ENCODE measurements around the gene CEP152. TPM values are rescaled to one million over a fixed set of nuclear protein-coding genes. Genes with fewer than 3 reads are reported as not detected.

CEP152 gene
- total and polyA plus RNA-seq, 2 experiments from 2014 or later, result 14.6 to 30.5 TPM

DNA sequence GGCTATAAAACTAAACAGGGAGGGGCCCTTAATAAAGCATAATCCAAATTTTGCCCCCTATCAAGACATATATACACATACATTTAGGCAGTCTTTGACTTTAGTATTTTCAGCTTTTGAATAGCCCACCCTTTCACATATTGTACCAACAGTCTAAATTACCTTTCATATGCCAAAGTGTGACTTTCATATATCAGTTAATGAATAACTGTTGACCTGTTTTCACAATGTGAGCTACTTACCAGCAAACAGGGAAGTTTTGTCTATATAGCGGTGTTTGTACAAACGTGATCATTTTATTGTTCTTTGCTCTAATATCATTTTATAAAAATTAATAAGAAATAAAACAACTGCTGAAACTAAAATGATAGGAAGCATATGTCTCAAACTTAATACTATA is 28.0 kb downstream of the CEP152 start:
- Histone ChIP-seq H2AFZ (no peak overlapping the region), H3K79me2 (replicated peaks; ENCODE audit: insufficient read depth) (no peaks in the 10 kb centered on the region), H3K4me3 (no peak overlapping the region), H3K4me1 (ENCODE audit: insufficient read depth) (no peaks in the 10 kb centered on the region), H3K9me2 (ENCODE audit: insufficient read depth) (no peaks in the 10 kb centered on the region), H3K27me3 (ENCODE audit: insufficient read depth) (no peaks in the 10 kb centered on the region), H3F3A (replicated peaks; ENCODE audit: low read depth) (no peaks in the 10 kb centered on the region), H4K20me1 (replicated peaks; ENCODE audit: insufficient read depth) (0 out of 2 replicates have a peak, but pooled peaks cover 4% of the 10 kb centered on the region), H3K36me3 (ENCODE audit: insufficient read depth) (peaks cover 21% of the 10 kb centered on the region), H3K4me2 (no peak overlapping the region), H3K27ac (ENCODE audit: low read depth) (no peak overlapping the region)
- no peaks in the 10 kb centered on the region for H3K27me3 Mint-ChIP-seq (ENCODE audit: insufficient read depth, low read depth, poor library complexity)
- no peaks in the 10 kb centered on the region for H3K9me3 Mint-ChIP-seq
- H3K36me3 Mint-ChIP-seq (ENCODE audit: low read depth), result peaks cover 17% of the 10 kb centered on the region
- no peak overlapping the region for H3K4me3 Mint-ChIP-seq
- no peak for TF ChIP-seq ZNF114 (CRISPR knock-in tag; IDR thresholded peaks at IDR 0.05)
- TF ChIP-seq ZNF331 (CRISPR knock-in tag; IDR thresholded peaks at IDR 0.05; ENCODE audit: low read depth), result no peak
- TF ChIP-seq, protein P1, sequence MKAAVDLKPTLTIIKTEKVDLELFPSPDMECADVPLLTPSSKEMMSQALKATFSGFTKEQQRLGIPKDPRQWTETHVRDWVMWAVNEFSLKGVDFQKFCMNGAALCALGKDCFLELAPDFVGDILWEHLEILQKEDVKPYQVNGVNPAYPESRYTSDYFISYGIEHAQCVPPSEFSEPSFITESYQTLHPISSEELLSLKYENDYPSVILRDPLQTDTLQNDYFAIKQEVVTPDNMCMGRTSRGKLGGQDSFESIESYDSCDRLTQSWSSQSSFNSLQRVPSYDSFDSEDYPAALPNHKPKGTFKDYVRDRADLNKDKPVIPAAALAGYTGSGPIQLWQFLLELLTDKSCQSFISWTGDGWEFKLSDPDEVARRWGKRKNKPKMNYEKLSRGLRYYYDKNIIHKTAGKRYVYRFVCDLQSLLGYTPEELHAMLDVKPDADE (IDR thresholded peaks at IDR 0.05), result no peak
- TF ChIP-seq CREB1 (CRISPR knock-in tag; IDR thresholded peaks at IDR 0.05; ENCODE audit: low read depth), result no peak
- no peak for TF ChIP-seq JUNB (IDR thresholded peaks at IDR 0.05; ENCODE audit: unreplicated experiment)
- no peak for TF ChIP-seq NANOG (IDR thresholded peaks at IDR 0.05; ENCODE audit: borderline replicate concordance)
- TF ChIP-seq, protein P2, sequence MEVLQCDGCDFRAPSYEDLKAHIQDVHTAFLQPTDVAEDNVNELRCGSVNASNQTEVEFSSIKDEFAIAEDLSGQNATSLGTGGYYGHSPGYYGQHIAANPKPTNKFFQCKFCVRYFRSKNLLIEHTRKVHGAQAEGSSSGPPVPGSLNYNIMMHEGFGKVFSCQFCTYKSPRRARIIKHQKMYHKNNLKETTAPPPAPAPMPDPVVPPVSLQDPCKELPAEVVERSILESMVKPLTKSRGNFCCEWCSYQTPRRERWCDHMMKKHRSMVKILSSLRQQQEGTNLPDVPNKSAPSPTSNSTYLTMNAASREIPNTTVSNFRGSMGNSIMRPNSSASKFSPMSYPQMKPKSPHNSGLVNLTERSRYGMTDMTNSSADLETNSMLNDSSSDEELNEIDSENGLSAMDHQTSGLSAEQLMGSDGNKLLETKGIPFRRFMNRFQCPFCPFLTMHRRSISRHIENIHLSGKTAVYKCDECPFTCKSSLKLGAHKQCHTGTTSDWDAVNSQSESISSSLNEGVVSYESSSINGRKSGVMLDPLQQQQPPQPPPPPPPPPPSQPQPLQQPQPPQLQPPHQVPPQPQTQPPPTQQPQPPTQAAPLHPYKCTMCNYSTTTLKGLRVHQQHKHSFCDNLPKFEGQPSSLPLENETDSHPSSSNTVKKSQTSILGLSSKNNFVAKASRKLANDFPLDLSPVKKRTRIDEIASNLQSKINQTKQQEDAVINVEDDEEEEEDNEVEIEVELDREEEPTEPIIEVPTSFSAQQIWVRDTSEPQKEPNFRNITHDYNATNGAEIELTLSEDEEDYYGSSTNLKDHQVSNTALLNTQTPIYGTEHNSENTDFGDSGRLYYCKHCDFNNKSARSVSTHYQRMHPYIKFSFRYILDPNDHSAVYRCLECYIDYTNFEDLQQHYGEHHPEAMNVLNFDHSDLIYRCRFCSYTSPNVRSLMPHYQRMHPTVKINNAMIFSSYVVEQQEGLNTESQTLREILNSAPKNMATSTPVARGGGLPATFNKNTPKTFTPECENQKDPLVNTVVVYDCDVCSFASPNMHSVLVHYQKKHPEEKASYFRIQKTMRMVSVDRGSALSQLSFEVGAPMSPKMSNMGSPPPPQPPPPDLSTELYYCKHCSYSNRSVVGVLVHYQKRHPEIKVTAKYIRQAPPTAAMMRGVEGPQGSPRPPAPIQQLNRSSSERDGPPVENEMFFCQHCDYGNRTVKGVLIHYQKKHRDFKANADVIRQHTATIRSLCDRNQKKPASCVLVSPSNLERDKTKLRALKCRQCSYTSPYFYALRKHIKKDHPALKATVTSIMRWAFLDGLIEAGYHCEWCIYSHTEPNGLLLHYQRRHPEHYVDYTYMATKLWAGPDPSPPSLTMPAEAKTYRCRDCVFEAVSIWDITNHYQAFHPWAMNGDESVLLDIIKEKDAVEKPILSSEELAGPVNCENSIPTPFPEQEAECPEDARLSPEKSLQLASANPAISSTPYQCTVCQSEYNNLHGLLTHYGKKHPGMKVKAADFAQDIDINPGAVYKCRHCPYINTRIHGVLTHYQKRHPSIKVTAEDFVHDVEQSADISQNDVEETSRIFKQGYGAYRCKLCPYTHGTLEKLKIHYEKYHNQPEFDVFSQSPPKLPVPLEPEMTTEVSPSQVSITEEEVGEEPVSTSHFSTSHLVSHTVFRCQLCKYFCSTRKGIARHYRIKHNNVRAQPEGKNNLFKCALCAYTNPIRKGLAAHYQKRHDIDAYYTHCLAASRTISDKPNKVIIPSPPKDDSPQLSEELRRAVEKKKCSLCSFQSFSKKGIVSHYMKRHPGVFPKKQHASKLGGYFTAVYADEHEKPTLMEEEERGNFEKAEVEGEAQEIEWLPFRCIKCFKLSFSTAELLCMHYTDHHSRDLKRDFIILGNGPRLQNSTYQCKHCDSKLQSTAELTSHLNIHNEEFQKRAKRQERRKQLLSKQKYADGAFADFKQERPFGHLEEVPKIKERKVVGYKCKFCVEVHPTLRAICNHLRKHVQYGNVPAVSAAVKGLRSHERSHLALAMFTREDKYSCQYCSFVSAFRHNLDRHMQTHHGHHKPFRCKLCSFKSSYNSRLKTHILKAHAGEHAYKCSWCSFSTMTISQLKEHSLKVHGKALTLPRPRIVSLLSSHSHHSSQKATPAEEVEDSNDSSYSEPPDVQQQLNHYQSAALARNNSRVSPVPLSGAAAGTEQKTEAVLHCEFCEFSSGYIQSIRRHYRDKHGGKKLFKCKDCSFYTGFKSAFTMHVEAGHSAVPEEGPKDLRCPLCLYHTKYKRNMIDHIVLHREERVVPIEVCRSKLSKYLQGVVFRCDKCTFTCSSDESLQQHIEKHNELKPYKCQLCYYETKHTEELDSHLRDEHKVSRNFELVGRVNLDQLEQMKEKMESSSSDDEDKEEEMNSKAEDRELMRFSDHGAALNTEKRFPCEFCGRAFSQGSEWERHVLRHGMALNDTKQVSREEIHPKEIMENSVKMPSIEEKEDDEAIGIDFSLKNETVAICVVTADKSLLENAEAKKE (CRISPR knock-in tag; IDR thresholded peaks at IDR 0.05), result no peak
- no peak for TF ChIP-seq STAT1 (IDR thresholded peaks at IDR 0.05; ENCODE audit: unreplicated experiment)
- TF ChIP-seq EZH2phosphoT487 (IDR thresholded peaks at IDR 0.05; ENCODE audit: unreplicated experiment), result no peak
- TF ChIP-seq POLR2AphosphoS5 (IDR thresholded peaks at IDR 0.05; ENCODE audit: low read depth), result no peak
- TF ChIP-seq, protein P3, sequence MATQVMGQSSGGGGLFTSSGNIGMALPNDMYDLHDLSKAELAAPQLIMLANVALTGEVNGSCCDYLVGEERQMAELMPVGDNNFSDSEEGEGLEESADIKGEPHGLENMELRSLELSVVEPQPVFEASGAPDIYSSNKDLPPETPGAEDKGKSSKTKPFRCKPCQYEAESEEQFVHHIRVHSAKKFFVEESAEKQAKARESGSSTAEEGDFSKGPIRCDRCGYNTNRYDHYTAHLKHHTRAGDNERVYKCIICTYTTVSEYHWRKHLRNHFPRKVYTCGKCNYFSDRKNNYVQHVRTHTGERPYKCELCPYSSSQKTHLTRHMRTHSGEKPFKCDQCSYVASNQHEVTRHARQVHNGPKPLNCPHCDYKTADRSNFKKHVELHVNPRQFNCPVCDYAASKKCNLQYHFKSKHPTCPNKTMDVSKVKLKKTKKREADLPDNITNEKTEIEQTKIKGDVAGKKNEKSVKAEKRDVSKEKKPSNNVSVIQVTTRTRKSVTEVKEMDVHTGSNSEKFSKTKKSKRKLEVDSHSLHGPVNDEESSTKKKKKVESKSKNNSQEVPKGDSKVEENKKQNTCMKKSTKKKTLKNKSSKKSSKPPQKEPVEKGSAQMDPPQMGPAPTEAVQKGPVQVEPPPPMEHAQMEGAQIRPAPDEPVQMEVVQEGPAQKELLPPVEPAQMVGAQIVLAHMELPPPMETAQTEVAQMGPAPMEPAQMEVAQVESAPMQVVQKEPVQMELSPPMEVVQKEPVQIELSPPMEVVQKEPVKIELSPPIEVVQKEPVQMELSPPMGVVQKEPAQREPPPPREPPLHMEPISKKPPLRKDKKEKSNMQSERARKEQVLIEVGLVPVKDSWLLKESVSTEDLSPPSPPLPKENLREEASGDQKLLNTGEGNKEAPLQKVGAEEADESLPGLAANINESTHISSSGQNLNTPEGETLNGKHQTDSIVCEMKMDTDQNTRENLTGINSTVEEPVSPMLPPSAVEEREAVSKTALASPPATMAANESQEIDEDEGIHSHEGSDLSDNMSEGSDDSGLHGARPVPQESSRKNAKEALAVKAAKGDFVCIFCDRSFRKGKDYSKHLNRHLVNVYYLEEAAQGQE (IDR thresholded peaks at IDR 0.05; ENCODE audit: unreplicated experiment), result no peak
- TF ChIP-seq, protein P4, sequence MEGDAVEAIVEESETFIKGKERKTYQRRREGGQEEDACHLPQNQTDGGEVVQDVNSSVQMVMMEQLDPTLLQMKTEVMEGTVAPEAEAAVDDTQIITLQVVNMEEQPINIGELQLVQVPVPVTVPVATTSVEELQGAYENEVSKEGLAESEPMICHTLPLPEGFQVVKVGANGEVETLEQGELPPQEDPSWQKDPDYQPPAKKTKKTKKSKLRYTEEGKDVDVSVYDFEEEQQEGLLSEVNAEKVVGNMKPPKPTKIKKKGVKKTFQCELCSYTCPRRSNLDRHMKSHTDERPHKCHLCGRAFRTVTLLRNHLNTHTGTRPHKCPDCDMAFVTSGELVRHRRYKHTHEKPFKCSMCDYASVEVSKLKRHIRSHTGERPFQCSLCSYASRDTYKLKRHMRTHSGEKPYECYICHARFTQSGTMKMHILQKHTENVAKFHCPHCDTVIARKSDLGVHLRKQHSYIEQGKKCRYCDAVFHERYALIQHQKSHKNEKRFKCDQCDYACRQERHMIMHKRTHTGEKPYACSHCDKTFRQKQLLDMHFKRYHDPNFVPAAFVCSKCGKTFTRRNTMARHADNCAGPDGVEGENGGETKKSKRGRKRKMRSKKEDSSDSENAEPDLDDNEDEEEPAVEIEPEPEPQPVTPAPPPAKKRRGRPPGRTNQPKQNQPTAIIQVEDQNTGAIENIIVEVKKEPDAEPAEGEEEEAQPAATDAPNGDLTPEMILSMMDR (conservative IDR thresholded peaks at IDR 0.05; ENCODE audit: low read depth in 2 of 2), result no peak
- TF ChIP-seq EZH2 (IDR thresholded peaks at IDR 0.05; ENCODE audit: low read depth, unreplicated experiment), result no peak
- ATAC-seq, result no peak
- H3K4me1 Mint-ChIP-seq, result peaks cover 4% of the 10 kb centered on the region; the same call in 2 of the 3 replicates
- H3K27ac Mint-ChIP-seq, result no peak overlapping the region
- no peak for DNase-seq (ENCODE audit: low spot score)

Data from GM23338 (cell line).